Stimulated activated CD4-positive, alpha-beta T cell treated with anti-CD3 and anti-CD28 coated beads, Interleukin-1b, Interleukin-23, amount 100 ng/mL, for 24 hours (primary cell): ENCODE data around the gene STAC2.
"Not testable (repeated sequence)": the region's sequence is repeated elsewhere in the genome, so short reads cannot be mapped to it uniquely, and the experiment has no call there.

Source experiments
- DNase-seq, 4 experiments: peaks; one replicate each; pipeline ENCODE4 v3.0.0-alpha.2; 2020; ENCODE audit warnings: low read depth in 4 of 4, low spot score in 1 of 4

Gene STAC2, protein sequence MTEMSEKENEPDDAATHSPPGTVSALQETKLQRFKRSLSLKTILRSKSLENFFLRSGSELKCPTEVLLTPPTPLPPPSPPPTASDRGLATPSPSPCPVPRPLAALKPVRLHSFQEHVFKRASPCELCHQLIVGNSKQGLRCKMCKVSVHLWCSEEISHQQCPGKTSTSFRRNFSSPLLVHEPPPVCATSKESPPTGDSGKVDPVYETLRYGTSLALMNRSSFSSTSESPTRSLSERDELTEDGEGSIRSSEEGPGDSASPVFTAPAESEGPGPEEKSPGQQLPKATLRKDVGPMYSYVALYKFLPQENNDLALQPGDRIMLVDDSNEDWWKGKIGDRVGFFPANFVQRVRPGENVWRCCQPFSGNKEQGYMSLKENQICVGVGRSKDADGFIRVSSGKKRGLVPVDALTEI

DNA sequence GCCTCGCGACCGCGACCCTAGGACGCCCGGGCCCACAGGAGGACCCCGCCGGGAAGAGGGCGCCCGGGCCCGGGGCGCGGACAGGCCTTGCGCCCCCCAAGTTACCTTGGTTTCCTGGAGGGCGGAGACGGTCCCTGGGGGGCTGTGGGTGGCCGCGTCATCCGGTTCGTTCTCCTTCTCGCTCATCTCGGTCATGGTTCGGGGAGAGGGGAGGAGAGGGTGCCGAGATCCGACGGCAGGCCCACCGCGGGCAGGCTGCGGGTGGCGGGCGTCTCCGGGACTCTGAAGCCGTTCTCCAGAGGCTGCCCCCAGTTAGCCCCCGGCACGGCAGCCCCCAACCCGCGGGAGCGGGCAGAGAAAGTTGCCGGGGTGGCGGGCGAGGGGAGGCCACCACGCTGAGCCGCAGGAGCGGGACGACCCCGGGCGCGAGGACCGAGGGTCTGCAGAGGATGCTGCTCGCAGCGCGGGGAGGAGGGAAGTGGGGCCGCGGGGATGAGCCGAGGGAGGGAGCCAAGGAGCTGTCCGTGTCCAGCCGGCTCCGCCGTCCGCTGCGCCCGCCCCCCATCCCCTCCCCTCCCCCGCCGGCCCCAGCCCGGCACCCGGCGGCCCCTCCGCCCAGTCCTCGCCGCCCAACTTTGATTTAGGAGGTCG, at the start of gene STAC2:
Gene STAC2 (minus strand): TSS at position 638 of the 651 bp plus-strand sequence. CDS start 443 bp downstream, at position 195.
- no peak for DNase-seq

DNA sequence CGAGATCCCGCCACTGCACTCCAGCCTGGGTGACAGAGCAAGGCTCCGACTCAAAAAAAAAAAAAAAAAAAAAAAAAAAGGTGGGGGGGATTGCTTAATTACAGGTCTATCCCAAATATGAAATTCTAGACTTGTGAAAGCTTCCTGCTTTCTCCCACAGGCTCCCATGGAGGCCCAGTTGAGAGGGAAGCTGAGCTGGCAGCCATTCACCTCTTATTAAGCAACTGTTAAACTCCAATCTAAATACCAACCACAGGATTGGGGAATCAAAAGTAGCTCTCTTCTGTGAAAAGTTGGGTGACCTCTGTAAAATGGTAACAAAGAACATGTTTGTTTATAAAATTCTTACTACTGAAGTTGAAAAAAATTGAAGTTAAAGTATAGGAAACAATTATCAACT, 45.8 kb upstream of the STAC2 start:
- no peak for DNase-seq

DNA sequence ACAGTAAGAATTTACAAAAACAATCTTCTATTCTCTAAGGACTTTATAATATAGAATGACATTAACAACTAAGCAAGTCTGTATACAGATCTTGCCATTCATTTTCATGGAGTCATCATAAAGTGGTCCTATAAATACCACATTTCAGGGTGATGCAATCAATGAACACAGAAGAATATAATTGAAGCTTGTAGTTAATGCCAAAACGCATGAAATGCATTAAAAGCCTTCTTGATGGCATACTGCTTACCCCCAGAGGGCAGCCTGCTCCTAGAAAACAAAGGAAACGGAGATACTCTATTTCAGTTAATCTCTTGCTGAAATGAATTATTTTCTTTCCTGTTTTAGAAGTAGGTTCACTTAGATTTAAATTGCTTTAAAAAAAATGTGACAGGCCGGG, 45.2 kb upstream of the STAC2 start:
- no peak for DNase-seq

DNA sequence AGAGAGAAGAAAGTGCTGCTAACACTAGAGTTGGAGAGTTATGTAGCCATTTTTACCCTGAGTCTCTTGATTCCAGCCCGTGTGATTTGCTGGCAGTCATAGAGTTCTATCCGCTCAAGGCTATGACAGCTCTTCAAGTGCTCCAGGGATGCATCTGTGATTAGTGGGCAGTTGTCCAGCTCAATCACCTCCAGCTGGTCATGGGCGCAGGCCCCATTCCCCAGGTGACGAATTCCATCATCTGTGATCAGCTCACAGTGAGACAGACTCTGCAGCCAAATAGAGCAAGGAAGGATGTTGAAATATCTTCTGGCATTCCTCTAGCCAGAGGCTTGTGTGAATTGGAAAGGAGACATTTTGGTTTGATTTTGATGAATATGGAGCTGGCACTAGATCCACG, 38.4 kb upstream of the STAC2 start:
- no peak for DNase-seq

DNA sequence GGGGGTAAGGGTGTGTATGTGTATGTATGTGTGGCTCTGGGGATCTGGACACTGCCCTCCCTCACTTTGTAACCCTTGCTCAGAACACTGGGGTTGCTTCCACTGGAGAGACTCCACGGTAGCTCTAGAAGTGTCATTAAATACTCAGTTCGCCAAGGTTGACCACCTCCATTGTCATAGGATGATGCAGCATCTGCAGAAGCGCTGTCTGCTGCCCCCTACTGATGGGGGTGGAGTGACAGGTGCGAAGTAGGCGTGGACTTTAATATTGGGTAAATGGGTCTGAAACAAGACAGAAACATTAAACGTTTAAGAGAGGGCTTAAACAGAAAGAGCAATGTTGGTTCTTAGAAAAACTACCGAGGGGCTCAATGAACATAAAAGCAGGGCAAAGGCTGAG, 35.5 kb upstream of the STAC2 start:
- DNase-seq, result no peak

DNA sequence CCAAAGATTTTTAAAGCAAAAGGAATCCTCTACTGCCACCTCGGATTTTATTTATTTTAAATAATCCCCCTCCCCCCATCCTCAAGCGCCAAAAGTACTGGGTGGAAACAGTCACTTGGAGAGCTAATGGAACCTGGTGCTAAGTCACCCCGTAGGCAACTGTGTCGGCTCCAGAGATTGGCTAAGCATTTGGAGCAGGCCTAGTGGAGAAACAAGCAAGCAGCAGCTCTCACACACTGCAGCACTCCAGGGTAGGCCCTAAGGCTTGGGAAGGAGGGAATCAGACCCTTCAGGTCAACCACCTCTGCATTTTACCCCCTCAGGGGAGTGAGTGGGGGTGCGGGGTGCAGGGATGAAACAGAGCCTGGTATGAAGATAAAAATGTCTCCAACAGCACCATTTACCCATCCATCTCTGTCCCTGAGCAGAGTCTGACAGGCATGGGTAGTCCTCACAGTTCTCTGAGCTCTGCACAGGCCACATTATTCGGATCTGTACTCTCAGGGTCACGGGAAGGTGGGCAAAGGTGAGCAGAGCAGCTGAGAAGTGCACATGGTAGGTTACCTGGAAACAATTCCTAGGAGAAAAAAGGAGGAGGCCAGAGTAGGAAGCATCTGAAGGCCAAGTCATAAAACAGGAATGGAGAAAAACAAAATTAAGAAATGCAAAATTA, 27.2 kb upstream of the STAC2 start:
- no peak for DNase-seq

DNA sequence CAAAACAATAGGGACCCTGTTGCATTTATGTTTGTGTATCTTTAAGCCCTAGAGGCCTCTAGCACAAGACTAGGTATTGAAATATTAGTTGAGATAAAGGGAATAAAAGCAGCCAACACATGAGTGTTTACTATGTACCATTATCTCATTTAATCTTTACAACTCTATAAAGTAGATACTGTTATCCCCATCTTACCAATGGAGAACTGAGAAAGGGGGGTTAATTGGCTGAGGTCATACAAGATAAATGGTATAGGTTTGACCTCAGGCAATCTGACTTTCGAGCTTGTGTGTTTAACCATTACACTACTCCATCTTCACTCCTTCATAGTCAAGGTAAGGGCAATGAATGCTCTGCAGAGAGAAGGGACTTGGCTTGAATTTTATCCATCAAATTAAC, 26.3 kb upstream of the STAC2 start:
- DNase-seq, result no peak

DNA sequence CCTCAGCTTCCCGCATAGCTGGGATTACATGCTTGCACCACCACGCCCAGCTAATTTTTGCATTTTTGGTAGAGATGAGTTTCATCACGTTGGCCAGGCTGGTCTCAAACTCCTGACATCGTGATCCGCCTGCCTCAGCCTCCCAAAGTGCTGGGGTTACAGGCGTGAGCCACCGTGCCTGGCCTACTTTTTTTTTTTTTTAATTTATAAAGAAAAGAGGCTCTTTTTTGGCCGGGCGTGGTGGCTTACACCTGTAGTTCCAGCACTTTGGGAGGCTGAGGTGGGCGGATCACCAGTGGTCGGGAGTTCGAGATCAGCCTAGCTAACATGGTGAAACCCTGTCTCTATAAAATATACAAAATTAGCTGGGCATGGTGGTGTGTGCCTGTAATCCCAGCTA, 24.3 kb upstream of the STAC2 start:
- DNase-seq, result not testable (repeated sequence)

DNA sequence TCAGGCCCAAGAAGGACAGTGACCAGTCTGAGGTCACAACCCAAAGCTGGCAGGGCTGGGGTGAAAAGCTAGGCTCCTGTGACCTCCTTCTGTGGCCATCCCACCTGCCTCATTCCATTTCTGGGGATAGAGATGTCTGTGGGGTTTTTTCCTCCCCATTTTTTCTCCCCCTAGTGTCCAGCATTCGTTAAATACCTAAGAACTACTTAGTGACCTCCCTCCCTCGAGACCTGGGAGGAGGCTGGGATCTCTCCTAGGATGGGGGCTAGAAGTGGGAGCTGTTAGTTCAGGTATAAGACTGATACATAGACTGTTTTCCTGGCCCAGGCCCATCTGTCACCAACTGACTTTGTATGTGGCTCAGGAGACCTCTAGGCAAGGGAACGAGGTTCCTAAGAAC, 20.5 kb upstream of the STAC2 start:
- DNase-seq, result no peak

DNA sequence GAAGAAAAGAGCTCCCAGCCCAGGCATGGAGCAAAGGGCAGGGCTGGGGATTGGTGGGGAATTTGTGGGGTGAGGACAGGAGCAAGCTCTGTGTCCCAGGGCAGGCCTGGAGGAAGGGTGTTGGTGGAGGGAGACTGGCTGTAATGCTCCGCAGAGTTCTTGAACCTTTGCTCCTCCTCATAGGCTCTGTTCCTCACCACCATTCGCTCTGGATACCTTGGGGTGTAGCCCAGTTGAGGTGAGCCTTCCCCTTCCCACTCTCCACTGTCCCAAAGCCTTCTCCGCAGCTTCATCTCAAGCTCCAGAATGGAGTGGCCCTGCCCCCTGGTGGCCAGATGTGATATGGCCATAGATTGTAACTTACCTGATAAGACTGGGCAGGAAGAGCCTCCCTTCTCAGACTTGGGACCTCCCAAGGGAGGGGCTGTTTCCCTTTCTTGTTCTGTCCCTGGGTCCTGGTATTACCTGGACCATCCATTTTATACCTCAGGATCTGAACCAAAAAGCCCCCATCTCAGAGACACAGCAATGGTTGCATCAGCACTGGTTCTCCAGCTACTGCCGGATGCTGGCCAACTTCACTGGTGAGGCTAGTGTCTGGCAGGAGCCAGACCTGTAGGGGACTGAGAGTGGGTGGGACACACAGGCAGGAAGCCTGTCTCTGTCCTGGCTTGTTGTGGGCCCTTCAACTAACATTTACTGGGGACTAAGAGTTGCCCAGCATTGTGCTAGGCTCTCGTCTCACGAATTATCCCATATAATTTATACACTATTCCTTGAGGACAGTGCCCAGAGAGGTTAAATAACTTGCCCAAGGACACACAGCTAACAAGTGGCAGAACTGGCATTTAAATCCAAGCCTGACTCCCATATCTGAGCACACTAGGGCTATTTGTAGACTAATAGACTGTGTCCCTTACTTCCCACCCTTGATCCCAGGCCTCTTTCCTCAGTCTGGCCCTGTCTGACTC, 19.1 kb upstream of the STAC2 start:
- DNase-seq, result peak; percentile 79 to 87 (median 82)

DNA sequence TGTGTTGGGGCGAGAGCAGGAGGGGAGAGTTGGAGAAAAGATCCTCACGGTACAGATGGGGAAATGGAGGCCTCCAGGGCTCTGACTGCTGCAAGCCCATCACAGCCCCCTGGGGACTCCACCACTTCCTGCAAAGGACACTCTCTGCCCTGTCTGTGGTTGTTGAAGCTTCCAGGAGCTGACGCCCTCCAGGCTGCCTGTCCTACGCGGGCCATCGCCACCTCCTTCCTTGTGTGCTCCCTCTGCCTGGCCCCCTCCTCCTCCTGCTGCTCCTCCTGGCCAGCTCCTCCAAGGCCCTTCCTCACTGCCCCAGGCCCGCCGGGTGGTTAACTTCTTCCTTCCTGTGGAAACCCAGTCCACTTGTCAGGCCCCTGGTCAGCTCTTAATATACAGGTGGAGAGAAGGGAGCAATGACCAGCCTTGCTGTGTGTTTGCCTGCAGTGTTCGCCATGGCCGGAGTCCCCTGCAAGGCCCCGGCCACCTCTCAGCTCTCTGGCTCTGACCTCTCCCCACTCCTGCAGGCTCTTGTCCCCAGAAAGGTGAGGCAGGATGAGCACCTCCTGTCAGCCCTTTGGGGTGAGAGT, 18.4 kb upstream of the STAC2 start:
- no peak for DNase-seq

DNA sequence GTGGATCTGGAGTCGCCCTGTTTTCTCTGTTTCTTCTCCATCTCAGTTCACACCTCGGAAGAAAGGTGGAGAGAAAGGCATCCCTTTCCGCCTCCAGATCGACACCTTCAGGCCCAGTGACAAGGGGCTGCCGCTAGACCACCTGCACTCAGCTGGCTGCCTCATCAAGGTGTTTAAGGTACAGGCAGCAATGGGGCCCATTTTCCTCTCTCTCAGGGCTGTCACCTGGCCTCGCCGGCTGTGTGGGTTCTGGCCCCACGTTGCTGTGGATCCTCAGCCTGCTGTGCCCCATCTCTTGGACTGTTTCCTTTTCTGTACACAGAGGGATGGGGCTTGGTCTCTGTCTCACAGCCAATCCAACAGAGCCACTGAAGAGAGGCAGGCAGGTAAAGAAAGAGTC, 17.4 kb upstream of the STAC2 start:
- DNase-seq, result no peak

DNA sequence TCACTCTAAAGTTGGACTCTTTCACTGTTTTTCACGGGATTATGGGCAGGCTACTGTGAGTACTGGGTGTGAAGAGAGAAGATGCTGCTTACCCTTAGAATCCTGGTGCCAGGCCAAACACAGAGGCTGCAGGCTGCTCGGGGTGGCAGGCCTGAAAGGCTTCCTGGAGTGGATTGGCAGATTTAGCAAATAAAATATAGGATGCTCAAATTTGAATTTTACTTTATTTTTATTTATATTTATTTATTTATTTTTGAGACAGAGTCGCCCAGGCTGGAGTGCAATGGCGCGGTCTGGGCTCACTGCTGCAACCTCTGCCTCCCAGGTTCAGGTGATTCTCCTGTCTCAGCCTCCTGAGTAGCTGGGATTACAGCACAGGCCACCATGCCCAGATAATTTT, 14.9 kb upstream of the STAC2 start:
- DNase-seq, result no peak

DNA sequence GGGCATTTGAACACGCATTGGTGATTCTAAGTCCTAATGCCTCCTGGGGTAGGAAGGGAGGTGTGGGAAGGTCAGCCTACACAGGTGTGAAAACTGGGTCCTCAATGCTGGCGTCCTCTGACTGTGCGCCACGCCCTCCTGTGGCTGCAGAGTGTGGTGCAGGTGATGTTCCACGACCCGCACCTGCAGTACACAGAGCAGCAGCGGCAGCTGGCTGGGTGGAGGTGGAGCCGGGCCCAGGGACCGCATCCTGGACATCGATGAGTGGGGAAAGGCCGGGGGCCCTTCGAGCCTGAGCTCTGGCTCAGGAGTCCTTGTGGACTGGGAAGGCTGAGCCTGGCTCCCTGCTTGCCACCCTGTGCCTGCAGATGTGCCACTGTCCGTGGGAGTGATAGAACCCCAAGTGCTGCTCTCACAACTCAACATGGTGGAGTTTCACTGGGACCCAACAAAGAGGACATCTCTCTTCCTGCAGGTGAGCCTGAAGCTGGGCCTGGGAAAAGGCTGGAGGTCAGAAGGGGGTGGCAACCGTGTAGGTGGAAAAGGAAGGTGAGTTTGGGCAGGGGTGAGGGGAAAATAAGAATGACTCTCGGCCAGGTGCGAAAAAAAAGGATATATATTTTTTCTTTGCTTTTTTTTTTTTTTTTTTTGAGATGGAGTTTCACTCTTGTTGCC, 14.0 kb upstream of the STAC2 start:
- peak in 2 of 4 experiments; percentile 41 to 51 for DNase-seq

DNA sequence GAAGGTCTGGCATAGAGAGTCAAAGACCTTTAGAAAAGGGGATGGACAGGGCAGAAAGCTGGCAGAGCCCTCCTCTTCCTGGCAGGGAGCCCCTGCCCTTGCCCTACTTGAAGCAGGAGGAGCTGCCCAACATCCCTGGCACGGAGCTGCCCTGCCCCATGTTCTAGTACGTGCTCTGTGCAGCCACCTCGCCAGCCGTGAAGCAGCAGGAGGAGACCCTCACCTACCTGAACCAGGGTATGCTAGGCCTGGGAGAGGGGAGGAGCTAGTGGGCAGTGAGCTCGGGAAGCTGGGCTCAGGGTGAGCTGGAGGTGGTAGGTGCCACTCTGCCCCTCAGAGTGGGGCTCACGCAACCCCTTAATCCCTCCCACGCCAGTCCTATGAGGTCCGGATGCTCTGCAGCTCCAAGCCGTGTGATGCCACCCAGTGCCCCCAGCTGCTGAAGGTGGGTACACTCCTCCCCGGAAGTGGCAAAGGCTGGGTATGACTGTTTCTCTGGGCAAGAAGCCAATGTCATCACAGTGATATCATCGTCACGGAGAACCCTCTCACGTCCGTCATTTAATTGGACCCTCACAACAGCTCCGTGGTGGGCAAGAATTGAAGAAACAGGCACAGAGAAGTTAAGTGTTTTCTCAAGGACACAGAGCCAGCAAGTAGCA, 12.7 kb upstream of the STAC2 start:
- peak; percentile 22 to 56 (median 36) for DNase-seq

DNA sequence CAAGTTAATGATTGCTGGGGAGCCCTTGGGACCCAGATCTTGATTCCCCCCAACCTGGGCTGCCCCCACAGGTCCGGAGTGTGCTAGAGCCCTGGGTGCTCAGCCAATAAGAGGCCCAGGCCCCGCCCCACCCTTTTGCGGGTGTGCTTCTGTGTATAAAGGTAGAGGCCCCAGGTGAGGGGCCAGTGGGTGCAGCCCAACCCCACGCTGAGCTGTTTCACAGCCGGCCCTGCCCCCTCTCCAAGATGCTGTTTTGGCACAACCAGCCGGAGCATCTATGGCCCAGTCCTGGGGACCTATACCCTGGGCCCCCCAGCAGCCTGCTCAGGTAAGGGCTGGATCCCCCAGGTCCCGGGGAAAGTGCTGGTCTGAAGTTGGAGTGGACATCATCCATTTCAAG, 11.8 kb upstream of the STAC2 start:
- DNase-seq, result no peak

DNA sequence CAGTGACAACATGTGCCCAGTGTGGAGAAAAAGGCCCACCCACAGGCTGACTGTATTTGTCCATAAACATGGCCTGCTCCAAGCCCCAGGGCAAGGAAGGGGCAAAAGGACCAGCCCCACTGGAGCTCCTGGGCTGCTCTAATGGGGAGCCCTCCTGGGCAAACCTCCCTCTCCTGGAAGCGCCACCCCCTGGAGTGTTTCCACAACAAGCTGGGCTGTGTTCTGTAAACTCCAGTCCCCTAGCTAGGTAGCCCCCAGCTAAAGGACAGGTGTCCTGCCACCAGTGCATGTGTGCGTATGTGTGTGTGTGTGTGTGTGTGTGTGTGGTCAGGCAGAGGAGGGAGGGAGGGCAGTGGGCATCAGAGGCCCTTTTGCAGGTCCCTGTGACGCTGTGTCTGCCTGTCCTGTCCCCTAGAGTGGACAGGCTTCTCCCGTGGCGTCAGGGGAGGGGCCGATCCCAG, 11.3 kb upstream of the STAC2 start:
- no peak for DNase-seq

DNA sequence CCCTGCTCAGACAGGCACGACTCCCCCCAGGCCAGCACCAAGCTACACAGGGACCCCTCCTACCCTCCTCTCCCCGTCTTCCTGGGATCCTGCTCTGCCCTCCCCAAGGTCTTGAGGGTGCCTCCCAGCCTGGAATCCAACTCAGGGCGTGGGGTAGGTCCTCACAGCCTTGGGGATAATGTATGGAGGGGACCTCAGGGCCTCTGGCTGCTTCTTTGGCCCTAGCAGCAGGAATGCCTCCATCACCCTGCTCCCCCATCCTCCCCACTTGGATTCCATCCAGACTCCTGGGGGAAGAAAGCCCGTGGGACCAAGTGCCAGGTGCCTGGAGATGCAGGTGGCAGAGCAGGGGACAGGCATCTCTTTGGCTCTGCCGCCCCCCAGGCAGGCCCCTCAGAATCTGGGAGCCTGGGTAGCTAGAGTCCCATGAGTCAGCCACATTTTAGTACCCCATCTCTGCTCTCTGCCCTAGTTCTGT, 10.7 kb upstream of the STAC2 start:
- DNase-seq, result no peak
